GM12891 (cell line): ENCODE measurements around the gene BMX.

Experiments
- POLR2A ChIP-seq: IDR thresholded peaks from 2 replicates; pipeline ENCODE4 v1.6.1; 2011; ENCODE audit warnings: low read depth, low read length, control low read depth
- POLR2AphosphoS5 ChIP-seq: IDR thresholded peaks from 2 replicates; pipeline ENCODE4 v1.6.1; 2011; ENCODE audit warnings: low read depth, low read length, control low read depth
- TAF1 ChIP-seq: IDR thresholded peaks from 2 replicates; pipeline ENCODE4 v1.6.1; 2011; ENCODE audit warnings: low read depth, low read length, control low read depth

- no peak for TF ChIP-seq POLR2A
- no peak for TF ChIP-seq TAF1
- TF ChIP-seq POLR2AphosphoS5, result no peak
These were observed 11.9 kb downstream of the BMX start for GRCh38 chrX:15512401-15512965.
